H1 (cell line): ENCODE data around the gene TMEM272. TPM values are rescaled to one million over a fixed set of nuclear protein-coding genes. Genes with fewer than 3 reads are reported as not detected.

Experiments used
- CHD7 ChIP-seq: fragments of 300-600 bp; sonication (generic); IDR thresholded peaks from 2 replicates; pipeline ENCODE4 v1.7.1; 2012; ENCODE audit warnings: low read length, moderate library complexity, mild to moderate bottlenecking, inconsistent platforms; ENCODE audit not compliant: insufficient replicate concordance
- polyA plus RNA-seq, 7 experiments: library from polyadenylated mRNA; depleted of rRNA in 3 of 7; stranded (reverse) in 5 of 7; unstranded in 2 of 7; fragments of >200 nt in 5 of 7; fragments of 200-250 nt in 2 of 7; gene quantifications; 1 replicate in 5 of 7; 2 replicates in 1 of 7; 4 replicates in 1 of 7; pipeline versions ENCODE4 v1.2.1 to v1.2.3, GENCODE V29; 2011 to 2013; ENCODE audit warnings: missing spikeins in 2 of 7, mixed read lengths in 2 of 7
- total RNA-seq: library from RNA; stranded (reverse); fragmentation: NEBNext Ultra II Directional; extraction: Animal tissue kit (Norgen Biotek cat#: 25700); gene quantifications from 2 replicates; pipeline ENCODE4 v1.2.1, GENCODE V29; 2021

TMEM272 gene
- total and polyA plus RNA-seq, 2 of the 8 experiments (the other 6 are each of a cell fraction or from before 2014, with no cell fraction given): 0.05 TPM; not detected in 1

GRCh38 chr13:51777921-51778320 lies 67.1 kb downstream of the TMEM272 start (continued):
- TF ChIP-seq CHD7: no peak
